DMS53 treated with DMSO at 0.1 percent for 48 hours (cell line): ENCODE data around the gene PTH1R.

Experiments used
- DNase-seq: peaks from one replicate; lab custom pipeline; 2025; ENCODE audit not compliant: unreplicated experiment; lab: John Stamatoyannopoulos, UW

The PTH1R gene

GRCh38 chr3:46882377-46883053 lies 5.0 kb downstream of the PTH1R start:
- no peak for DNase-seq

GRCh38 chr3:46883054-46883829 lies 5.7 kb downstream of the PTH1R start:
- no peak for DNase-seq

GRCh38 chr3:46883830-46884185 lies 6.3 kb downstream of the PTH1R start:
- DNase-seq = no peak

- no peak for DNase-seq
Observed at GRCh38 chr3:46884427-46884826, 6.9 kb downstream of the PTH1R start.

- no peak for DNase-seq
Observed at GRCh38 chr3:46884929-46885328, 7.4 kb downstream of the PTH1R start.

- no peak for DNase-seq
Observed at GRCh38 chr3:46885612-46886011, 8.1 kb downstream of the PTH1R start.

- no peak for DNase-seq
Observed at GRCh38 chr3:46887980-46888494, 10.5 kb downstream of the PTH1R start.

- no peak for DNase-seq
Observed at GRCh38 chr3:46888705-46889104, 11.2 kb downstream of the PTH1R start.

- no peak for DNase-seq
Observed at GRCh38 chr3:46889381-46890110, 12.0 kb downstream of the PTH1R start.

GRCh38 chr3:46890132-46890531 lies 12.6 kb downstream of the PTH1R start:
- DNase-seq = no peak

- no peak for DNase-seq
Observed at GRCh38 chr3:46891132-46891531, 13.6 kb downstream of the PTH1R start.

GRCh38 chr3:46892285-46893145 lies 15.0 kb downstream of the PTH1R start:
- no peak for DNase-seq

- DNase-seq = no peak
Observed at GRCh38 chr3:46893146-46893748, 15.7 kb downstream of the PTH1R start.

GRCh38 chr3:46893763-46894162 lies 16.2 kb downstream of the PTH1R start:
- DNase-seq = no peak

GRCh38 chr3:46894256-46894655 lies 16.7 kb downstream of the PTH1R start:
- no peak for DNase-seq

GRCh38 chr3:46895204-46895660 lies 17.7 kb downstream of the PTH1R start:
- DNase-seq = peak; percentile 22

GRCh38 chr3:46895761-46896160 lies 18.2 kb downstream of the PTH1R start:
- DNase-seq = no peak

- no peak for DNase-seq
Observed at GRCh38 chr3:46896386-46896785, 18.9 kb downstream of the PTH1R start.

GRCh38 chr3:46897031-46897430 lies 19.5 kb downstream of the PTH1R start:
- no peak for DNase-seq

GRCh38 chr3:46897829-46898320 lies 20.4 kb downstream of the PTH1R start:
- no peak for DNase-seq
